ENCODE results near the gene TEKT1.

- no peak for TF ChIP-seq CTCF (IDR thresholded peaks at IDR 0.05)
- TF ChIP-seq EP300 (IDR thresholded peaks at IDR 0.05) = no peak
- no peak for TF ChIP-seq POLR2AphosphoS5 (IDR thresholded peaks at IDR 0.05)
- TF ChIP-seq POLR2A (IDR thresholded peaks at IDR 0.05) = no peak
These were observed 49.3 kb downstream of the TEKT1 start for GRCh38 chr17:6782244-6782643.
